HG03469 (cell line): ENCODE data around the gene PCBP4.
"Not testable (repeated sequence)": the region's sequence is repeated elsewhere in the genome, so short reads cannot be mapped to it uniquely, and the experiment has no call there.

Experiments used
- ATAC-seq: cut with Tn5 transposase; IDR thresholded peaks from one replicate; pipeline ENCODE4 v1.9.1; 2021; ENCODE audit warnings: mild to moderate bottlenecking, moderate library complexity, moderate number of reproducible peaks; ENCODE audit not compliant: unreplicated experiment

Gene PCBP4

DNA sequence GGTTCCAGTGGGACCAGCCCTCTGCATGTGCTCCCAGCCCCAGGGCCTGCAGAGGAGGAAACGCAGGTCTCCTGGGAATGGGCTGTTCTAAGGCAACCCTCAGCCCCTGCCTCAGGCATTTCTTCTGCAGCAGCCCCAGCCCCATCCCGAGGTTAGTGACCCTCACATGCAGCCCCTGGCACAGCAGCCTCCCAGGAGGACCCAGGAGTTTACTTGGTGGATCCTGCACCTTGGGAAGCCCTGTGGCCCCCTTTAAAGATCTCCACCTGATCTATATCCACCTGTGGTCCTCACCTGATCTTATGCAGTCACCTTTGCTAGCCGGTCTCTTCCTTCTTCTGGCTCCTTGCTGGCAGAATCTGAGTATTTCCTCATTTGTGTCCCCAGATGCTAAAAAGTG is 38.3 kb downstream of the PCBP4 start:
- ATAC-seq = not testable (repeated sequence)

DNA sequence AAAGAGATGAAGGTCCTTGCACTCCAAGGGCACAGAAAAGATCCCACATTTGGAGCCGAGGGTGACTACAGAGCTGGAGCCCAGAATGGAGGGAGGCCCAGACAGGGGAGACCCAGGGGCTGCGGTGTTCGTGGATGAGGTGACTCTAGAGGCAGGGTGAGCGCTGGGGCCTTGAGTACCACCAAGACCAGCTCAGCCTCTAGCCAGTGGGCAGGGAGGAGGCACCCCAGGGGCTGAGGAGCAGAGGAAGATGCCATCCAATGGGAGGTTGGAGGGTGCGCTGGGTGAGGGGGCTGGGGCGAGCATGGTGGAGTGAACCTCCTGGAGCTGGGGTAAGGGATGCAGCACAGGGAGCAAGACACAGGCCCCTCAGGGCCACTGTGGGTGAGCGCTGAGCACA is 38.8 kb downstream of the PCBP4 start:
- no peak for ATAC-seq

GRCh38 chr3:51927061-51927977 is 39.9 kb downstream of the PCBP4 start:
- no peak for ATAC-seq

- no peak for ATAC-seq
Observed at GRCh38 chr3:51921081-51921578, 46.1 kb downstream of the PCBP4 start.

DNA sequence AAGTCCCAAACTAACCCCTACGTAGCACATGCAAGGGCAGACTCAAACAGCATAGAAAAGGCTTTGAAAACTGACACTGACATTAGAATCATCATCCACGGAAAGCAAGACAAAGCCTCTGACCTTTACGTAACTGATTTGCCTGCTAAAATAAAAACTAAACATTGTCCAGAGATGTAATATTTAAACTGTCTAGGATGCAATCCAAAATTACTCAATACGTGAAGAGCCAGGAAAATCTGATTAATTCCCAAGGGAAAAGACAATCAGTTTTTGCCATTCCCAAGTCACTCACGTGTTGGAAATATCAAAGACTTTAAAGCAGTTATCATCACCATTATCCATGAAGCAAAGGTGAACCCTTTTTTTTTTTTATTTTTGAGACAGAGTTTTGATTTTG is 50.8 kb downstream of the PCBP4 start:
- ATAC-seq = no peak

DNA sequence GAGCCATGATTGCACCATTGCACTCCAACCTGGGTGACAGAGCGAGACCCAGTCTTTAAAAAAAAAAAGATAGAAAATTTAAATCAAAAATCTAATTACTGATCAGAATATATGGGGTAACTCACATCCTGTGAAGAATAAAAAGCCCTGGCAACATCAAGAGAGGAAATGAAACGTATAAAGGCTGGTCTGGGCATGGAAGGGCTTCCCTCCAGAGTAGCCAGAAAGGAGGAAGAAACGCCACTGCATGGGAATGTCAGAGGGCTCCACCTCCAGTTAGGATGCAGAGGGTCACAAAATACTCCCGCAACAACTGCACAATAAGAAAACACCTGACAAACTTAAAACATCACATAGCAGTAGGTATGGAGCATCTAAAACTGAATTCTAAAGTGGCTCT is 59.2 kb downstream of the PCBP4 start:
- no peak for ATAC-seq
